CD4-positive, alpha-beta memory T cell (primary cell): Measurements from ENCODE around the gene FREM3. TPM values are rescaled to one million over a fixed set of nuclear protein-coding genes. Genes with fewer than 3 reads are reported as not detected.
A peak's percentile ranks its signal among the peaks of the same experiment; 100 is the strongest.
"Not testable (repeated sequence)": the region's sequence is repeated elsewhere in the genome, so short reads cannot be mapped to it uniquely, and the experiment has no call there.

Experiments used
- CTCF ChIA-PET: fragments of 350-600 bp; sonication (Branson Sonifier 250); formaldehyde crosslinking; loops from one replicate; lab custom pipeline; 2021; ENCODE audit warnings: inconsistent platforms; ENCODE audit not compliant: partially characterized antibody; lab: Charles Lee
- POLR2A ChIA-PET: fragments of 350-600 bp; sonication (Branson Sonifier 250); formaldehyde crosslinking; loops from one replicate; lab custom pipeline; 2021; ENCODE audit not compliant: partially characterized antibody; lab: Charles Lee
- DNase-seq, 5 donors: peaks; one replicate each; pipeline versions ENCODE4 v3.0.0 to v3.0.0-alpha.2; 2020 to 2022; ENCODE audit warnings: mixed read lengths in 1 of 5
- H3K27ac ChIP-seq: one replicate; pipeline ENCODE4 v1.7.0; 2013; ENCODE audit warnings: low read depth, low read length
- H3K27me3 ChIP-seq: 2 replicates; pipeline ENCODE4 v1.7.0; 2013; ENCODE audit warnings: mild to moderate bottlenecking, low read length, moderate library complexity; ENCODE audit not compliant: insufficient read depth
- H3K36me3 ChIP-seq: 2 replicates; pipeline ENCODE4 v1.7.0; 2013; ENCODE audit warnings: mild to moderate bottlenecking, low read length, moderate library complexity; ENCODE audit not compliant: insufficient read depth
- H3K4me1 ChIP-seq: 2 replicates; pipeline ENCODE4 v1.7.0; 2013; ENCODE audit warnings: mild to moderate bottlenecking, low read length, moderate library complexity; ENCODE audit not compliant: insufficient read depth
- H3K4me3 ChIP-seq, 2 donors: one replicate each; pipeline ENCODE4 v1.7.0; 2013; ENCODE audit warnings: low read length in 2 of 2, mild to moderate bottlenecking in 1 of 2
- H3K9me3 ChIP-seq, 2 donors: one replicate each; pipeline ENCODE4 v1.7.0; 2013; ENCODE audit warnings: low read length in 2 of 2, control low read depth in 1 of 2; ENCODE audit not compliant: control insufficient read depth in 1 of 2
- H3K27ac Mint-ChIP-seq, 7 donors: one replicate each; pipeline ENCODE4 v1.8.0; 2020 to 2021; ENCODE audit warnings: mixed read lengths in 7 of 7, mild to moderate bottlenecking in 6 of 7, inconsistent platforms in 3 of 7, moderate library complexity in 3 of 7
- H3K27me3 Mint-ChIP-seq, 2 donors: one replicate each; pipeline ENCODE4 v1.8.0; 2020 to 2021; ENCODE audit warnings: mixed read lengths in 2 of 2
- H3K36me3 Mint-ChIP-seq, 2 donors: one replicate each; pipeline ENCODE4 v1.8.0; 2020 to 2021; ENCODE audit warnings: mixed read lengths in 2 of 2, inconsistent platforms in 1 of 2, mild to moderate bottlenecking in 1 of 2
- H3K4me1 Mint-ChIP-seq, 4 donors: one replicate each; pipeline ENCODE4 v1.8.0; 2020 to 2021; ENCODE audit warnings: mixed read lengths in 4 of 4, mild to moderate bottlenecking in 1 of 4
- H3K4me3 Mint-ChIP-seq, 8 donors: one replicate each; pipeline ENCODE4 v1.8.0; 2020 to 2021; ENCODE audit warnings: mixed read lengths in 8 of 8, mild to moderate bottlenecking in 7 of 8, moderate library complexity in 6 of 8, inconsistent platforms in 3 of 8
- H3K9me3 Mint-ChIP-seq, 8 donors: one replicate each; pipeline ENCODE4 v1.8.0; 2020 to 2021; ENCODE audit warnings: mixed read lengths in 8 of 8, mild to moderate bottlenecking in 5 of 8, inconsistent platforms in 3 of 8, moderate library complexity in 1 of 8
- intact Hi-C: fragments of 100-400 bp; cut with micrococcal nuclease; formaldehyde crosslinking; loops from one replicate; pipeline ENCODE4 v1.15.1; 2023
- polyA plus RNA-seq, 2 donors: library from polyadenylated mRNA; unstranded; fragments of 300-500 nt; fragmentation: Illumina TruSeq; gene quantifications; one replicate each; pipeline ENCODE4 v1.2.3, GENCODE V29; 2021
- total RNA-seq, 2 experiments: library from RNA; stranded (reverse); gene quantifications; one replicate each; pipeline ENCODE4 v1.2.3, GENCODE V29; 2021

FREM3 gene
- total and polyA plus RNA-seq, 4 experiments from 2014 or later: not detected

GRCh38 chr4:143726714-143727113 is 26.2 kb upstream of the FREM3 start:
- no peaks in the 10 kb centered on the region for H3K36me3 Mint-ChIP-seq
- H3K27me3 ChIP-seq: no peaks in the 10 kb centered on the region
- H3K27ac Mint-ChIP-seq: no peak overlapping the region
- no peak overlapping the region for H3K27ac ChIP-seq
- no peak overlapping the region for H3K4me3 ChIP-seq
- no peaks in the 10 kb centered on the region for H3K4me1 ChIP-seq
- no peak for DNase-seq
- peaks cover 0 to 2% of the 10 kb centered on the region in 2 donors for H3K27me3 Mint-ChIP-seq
- no peaks in the 10 kb centered on the region for H3K9me3 ChIP-seq
- peaks cover 0 to 7% (median 2%) of the 10 kb centered on the region in 8 donors for H3K9me3 Mint-ChIP-seq
- no peaks in the 10 kb centered on the region for H3K36me3 ChIP-seq
- H3K4me1 Mint-ChIP-seq: no peaks in the 10 kb centered on the region
- no peak overlapping the region for H3K4me3 Mint-ChIP-seq
- intact Hi-C loops: no loop called here
- CTCF ChIA-PET: no interaction called here
- POLR2A ChIA-PET: no interaction called here

GRCh38 chr4:143721317-143721716 is 20.8 kb upstream of the FREM3 start:
- H3K9me3 Mint-ChIP-seq: peaks cover 0 to 13% (median 2%) of the 10 kb centered on the region in 8 donors
- POLR2A ChIA-PET: no interaction called here

DNA sequence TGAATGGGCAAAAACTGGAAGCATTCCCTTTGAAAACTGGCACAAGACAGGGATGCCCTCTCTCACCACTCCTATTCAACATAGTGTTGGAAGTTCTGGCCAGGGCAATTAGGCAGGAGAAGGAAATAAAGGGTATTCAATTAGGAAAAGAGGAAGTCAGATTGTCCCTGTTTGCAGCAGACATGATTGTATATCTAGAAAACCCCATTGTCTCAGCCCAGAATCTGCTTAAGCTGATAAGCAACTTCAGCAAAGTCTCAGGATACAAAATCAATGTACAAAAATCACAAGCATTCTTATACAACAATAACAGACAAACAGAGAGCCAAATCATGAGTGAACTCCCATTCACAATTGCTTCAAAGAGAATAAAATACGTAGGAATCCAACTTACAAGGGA is 18.3 kb upstream of the FREM3 start:
- H3K4me1 ChIP-seq, CTCF ChIA-PET, H3K36me3 ChIP-seq, H3K4me3 ChIP-seq, H3K27me3 Mint-ChIP-seq, DNase-seq, H3K27ac ChIP-seq, H3K27me3 ChIP-seq, H3K4me3 Mint-ChIP-seq, POLR2A ChIA-PET, H3K36me3 Mint-ChIP-seq, H3K4me1 Mint-ChIP-seq, H3K27ac Mint-ChIP-seq, intact Hi-C loops, H3K9me3 Mint-ChIP-seq, H3K9me3 ChIP-seq: not testable (repeated sequence)

More at GRCh38 chr4:143721317-143721716, 20.8 kb upstream of the FREM3 start:
- no peaks in the 10 kb centered on the region for H3K4me1 Mint-ChIP-seq
- Histone ChIP-seq H3K9me3 (no peaks in the 10 kb centered on the region), H3K4me1 (no peaks in the 10 kb centered on the region), H3K27me3 (no peaks in the 10 kb centered on the region), H3K27ac (no peak overlapping the region), H3K4me3 (no peak overlapping the region), H3K36me3 (no peaks in the 10 kb centered on the region)
- CTCF ChIA-PET: no interaction called here
- no peak overlapping the region for H3K4me3 Mint-ChIP-seq
- H3K27me3 Mint-ChIP-seq: peaks cover 0 to 3% of the 10 kb centered on the region in 2 donors
- no peaks in the 10 kb centered on the region for H3K36me3 Mint-ChIP-seq
- DNase-seq: no peak
- intact Hi-C loops: no loop called here
- no peak overlapping the region for H3K27ac Mint-ChIP-seq

- CTCF ChIA-PET: no interaction called here
- POLR2A ChIA-PET: no interaction called here
Observed at GRCh38 chr4:143713955-143714625, 13.6 kb upstream of the FREM3 start.

GRCh38 chr4:143713553-143713952 is 13.1 kb upstream of the FREM3 start:
- Mint-ChIP-seq H3K4me3 (no peak overlapping the region), H3K27me3 (peaks cover 0 to 1% of the 10 kb centered on the region in 2 donors), H3K9me3 (peaks cover 0 to 6% (median 2%) of the 10 kb centered on the region in 8 donors), H3K27ac (no peak overlapping the region), H3K4me1 (no peaks in the 10 kb centered on the region), H3K36me3 (no peaks in the 10 kb centered on the region)
- no peak overlapping the region for H3K27ac ChIP-seq
- ChIA-PET POLR2A (no interaction called here), CTCF (no interaction called here)
- DNase-seq: no peak
- H3K36me3 ChIP-seq: no peaks in the 10 kb centered on the region
- no peak overlapping the region for H3K4me3 ChIP-seq
- H3K9me3 ChIP-seq: no peaks in the 10 kb centered on the region
- no peaks in the 10 kb centered on the region for H3K27me3 ChIP-seq
- intact Hi-C loops: no loop called here
- no peaks in the 10 kb centered on the region for H3K4me1 ChIP-seq

More at GRCh38 chr4:143713955-143714625, 13.6 kb upstream of the FREM3 start:
- no peaks in the 10 kb centered on the region for H3K36me3 ChIP-seq
- Mint-ChIP-seq H3K27me3 (no peaks in the 10 kb centered on the region), H3K4me3 (no peak overlapping the region), H3K9me3 (peaks cover 0 to 4% (median 0%) of the 10 kb centered on the region in 8 donors), H3K27ac (no peak overlapping the region), H3K36me3 (no peaks in the 10 kb centered on the region), H3K4me1 (no peaks in the 10 kb centered on the region)
- no peaks in the 10 kb centered on the region for H3K27me3 ChIP-seq
- no peaks in the 10 kb centered on the region for H3K9me3 ChIP-seq
- no peak overlapping the region for H3K4me3 ChIP-seq
- no peak overlapping the region for H3K27ac ChIP-seq
- no peak for DNase-seq
- H3K4me1 ChIP-seq: no peaks in the 10 kb centered on the region
- intact Hi-C loops: no loop called here

DNA sequence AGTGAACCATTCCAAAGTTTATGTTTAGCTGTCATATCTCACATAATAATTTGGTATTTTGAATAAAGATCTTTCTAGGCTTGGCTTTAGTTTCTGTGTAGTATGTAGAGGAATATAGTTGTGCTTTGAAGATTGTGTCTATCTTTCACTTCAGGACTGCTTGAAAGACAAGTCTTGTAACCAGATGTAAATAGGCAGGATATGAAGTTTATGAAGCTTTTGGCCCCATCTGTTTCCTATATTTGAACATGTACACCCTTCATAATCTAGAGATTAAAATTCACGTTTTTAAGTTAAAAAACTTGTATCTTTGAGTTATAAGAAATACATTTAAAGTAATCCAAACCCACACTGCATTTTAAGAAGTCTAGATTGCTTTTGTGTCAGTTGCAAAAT is 11.7 kb upstream of the FREM3 start:
- Histone ChIP-seq H3K4me1 (no peaks in the 10 kb centered on the region), H3K4me3 (no peak overlapping the region), H3K9me3 (no peaks in the 10 kb centered on the region), H3K27me3 (no peaks in the 10 kb centered on the region), H3K27ac (no peak overlapping the region), H3K36me3 (no peaks in the 10 kb centered on the region)
- Mint-ChIP-seq H3K4me3 (no peak overlapping the region), H3K36me3 (no peaks in the 10 kb centered on the region), H3K4me1 (no peaks in the 10 kb centered on the region), H3K9me3 (peaks cover 0 to 10% (median 4%) of the 10 kb centered on the region in 8 donors), H3K27ac (no peak overlapping the region), H3K27me3 (peaks cover 0 to 2% of the 10 kb centered on the region in 2 donors)
- ChIA-PET CTCF (no interaction called here), POLR2A (no interaction called here)
- no peak for DNase-seq
- intact Hi-C loops: no loop called here

GRCh38 chr4:143711543-143712154 is 11.2 kb upstream of the FREM3 start:
- Histone ChIP-seq H3K27ac (no peak overlapping the region), H3K27me3 (no peaks in the 10 kb centered on the region), H3K4me1 (no peaks in the 10 kb centered on the region), H3K4me3 (no peak overlapping the region), H3K36me3 (no peaks in the 10 kb centered on the region), H3K9me3 (no peaks in the 10 kb centered on the region)
- DNase-seq: no peak
- intact Hi-C loops: no loop called here
- Mint-ChIP-seq H3K27ac (peak overlapping the region in 1 of 7 donors; percentile 21), H3K9me3 (peaks cover 2 to 10% (median 6%) of the 10 kb centered on the region in 8 donors), H3K4me1 (no peaks in the 10 kb centered on the region), H3K4me3 (no peak overlapping the region), H3K27me3 (peaks cover 0 to 2% of the 10 kb centered on the region in 2 donors), H3K36me3 (no peaks in the 10 kb centered on the region)
- ChIA-PET POLR2A (no interaction called here), CTCF (no interaction called here)
